IPS-NIHi7 (cell line): ENCODE results near the gene DLST.
A peak's percentile ranks its signal among the peaks of the same experiment; 100 is the strongest.

ENCODE experiments used
- DNase-seq: peaks from one replicate; pipeline ENCODE4 v3.0.0; 2012; ENCODE audit warnings: mixed read lengths; ENCODE audit errors: extremely low spot score

The DLST gene

DNA sequence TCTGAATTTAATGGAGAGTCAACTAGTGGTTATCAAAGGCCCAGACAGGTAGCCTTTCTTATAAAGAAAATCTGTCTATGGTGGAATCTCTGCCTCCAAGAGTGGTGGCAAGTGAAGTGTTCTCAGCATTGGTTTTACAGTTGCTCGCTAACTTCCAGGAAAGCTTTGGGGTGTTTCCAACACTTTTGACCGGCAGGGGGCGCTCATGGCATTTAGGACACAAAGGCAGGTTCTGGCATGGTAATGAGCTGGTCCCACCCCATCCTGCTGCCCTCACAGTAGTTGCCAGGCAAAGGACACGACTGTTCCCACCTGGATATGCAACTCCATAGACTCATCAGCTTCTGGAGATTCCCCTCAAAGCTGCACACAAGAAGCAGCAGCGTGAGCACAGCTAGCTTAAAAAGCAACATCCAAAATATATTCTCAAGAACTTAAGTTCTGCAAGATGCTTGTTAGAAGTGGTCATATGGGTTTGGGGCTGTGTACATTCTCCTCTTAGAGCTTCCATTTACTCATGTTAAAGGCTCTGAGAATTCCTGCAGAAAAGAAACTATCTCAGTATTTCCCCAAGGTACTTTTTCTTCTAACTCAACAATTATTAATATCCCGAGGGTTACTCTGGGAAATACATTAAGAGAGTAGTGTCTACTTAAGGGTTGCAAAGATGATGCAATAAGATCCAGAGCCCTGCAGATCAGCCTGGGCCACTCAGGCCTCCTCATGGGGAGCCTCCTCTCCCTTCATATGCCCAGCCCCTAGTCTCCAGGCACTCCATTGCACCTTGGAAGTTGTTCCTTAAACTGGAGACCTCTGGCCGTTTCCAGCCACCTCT lies 20.6 kb upstream of the DLST start:
- peak; percentile 95 for DNase-seq

DNA sequence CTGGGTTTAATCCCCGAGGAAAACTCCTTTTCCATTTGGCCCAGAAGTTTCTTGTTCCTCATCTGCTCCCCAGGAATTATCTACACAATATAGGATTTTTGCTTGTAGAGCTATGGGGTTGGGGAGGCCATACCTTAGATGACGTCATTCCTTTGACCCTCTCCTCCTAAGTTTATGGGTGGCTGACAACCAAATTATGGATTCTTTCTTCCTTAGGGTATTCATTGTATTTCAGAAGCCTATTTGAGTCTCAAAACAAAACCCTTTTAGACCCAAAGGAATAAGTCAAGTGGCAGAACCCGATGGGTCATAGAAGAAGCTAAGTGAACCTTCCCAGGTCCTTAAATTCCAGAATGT lies 20.0 kb upstream of the DLST start:
- no peak for DNase-seq

DNA sequence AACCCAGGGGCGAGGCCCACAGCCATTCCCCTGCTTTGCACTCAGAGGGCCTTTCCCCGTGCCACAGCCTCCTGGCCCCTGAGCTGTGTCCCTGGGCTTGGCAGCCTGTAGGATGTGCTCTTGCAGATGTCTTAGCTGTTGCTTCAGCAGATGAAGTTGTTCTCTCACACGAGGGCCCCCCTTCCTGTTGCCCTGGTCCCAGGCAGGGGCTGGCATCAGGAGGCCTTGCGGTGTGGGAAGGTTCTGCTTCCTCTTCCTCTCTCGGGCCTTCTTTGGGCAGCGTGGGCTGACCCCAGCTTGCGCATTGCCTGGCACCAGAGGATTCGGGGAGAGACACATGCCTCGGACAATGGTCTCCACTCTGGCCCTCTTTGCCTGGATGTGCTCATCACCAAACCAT lies 18.4 kb upstream of the DLST start:
- no peak for DNase-seq

DNA sequence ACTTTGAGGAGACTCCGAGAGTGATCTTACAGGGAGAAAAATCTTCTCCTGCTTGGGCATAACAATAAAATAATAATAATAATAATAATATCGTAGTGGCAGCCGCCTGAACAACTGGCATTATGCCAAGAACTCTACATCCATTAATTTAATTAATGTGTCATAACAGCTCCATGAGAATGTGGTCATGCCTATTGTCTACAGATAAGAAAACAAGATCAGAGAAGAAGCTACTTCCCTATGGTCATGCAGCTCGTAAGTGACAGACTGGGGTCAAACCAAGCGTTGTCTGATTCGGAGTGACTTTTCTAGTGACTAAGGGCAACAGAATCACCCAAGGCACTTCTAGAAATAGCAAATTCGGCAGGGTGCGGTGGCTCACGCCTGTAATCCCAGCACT lies 17.5 kb upstream of the DLST start:
- DNase-seq, result no peak

DNA sequence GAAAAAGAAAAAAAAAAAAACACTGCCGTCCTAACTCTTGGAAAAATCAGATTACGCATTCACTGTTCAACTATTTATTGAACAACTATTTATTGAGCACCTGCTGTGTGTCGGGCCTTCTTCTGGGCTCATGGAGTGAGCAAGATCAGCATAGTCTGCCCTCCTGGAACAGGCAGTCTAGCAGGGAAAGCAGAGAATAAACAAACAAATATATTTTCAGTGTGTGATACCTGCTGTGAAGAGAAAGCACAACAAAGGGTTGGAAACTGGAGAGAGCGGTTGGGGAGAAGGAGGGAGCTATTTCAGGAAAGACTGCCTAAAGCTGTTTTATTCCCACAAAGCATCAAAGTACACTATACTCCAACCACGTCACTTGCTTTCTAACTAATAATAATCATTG lies 16.6 kb upstream of the DLST start:
- no peak for DNase-seq

DNA sequence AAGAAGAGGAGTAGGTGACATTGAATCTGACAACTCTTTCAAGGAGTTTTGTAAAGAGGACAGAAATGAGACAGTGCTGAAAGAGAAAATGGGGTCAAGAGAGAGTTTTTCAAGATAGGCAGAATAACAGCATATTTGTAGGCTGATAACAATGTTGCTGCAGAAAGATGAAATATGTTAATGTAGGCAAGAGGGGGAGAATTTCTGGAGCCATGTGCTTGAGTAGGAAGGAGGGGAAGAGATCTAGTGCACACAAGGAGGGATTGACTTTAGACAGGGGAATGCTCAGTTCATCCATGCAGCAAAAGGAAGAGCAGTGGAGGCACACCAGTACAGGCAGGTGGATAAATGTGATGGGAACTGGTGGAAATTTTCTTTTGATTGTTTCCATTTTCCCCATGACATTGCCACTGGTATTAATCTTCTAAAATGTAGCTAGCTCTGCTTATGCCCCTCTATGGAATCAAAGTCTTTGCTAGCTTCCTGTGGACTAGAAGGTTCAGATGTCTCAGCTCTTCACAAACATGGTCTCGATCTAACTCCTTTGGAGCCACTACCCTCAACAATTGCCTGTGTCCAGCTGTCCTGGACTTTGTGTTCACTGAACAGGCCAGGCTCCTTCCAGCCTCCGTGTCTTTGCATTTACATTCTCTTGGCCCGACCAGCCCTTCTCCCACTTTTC lies 14.9 kb upstream of the DLST start:
- DNase-seq, result no peak

DNA sequence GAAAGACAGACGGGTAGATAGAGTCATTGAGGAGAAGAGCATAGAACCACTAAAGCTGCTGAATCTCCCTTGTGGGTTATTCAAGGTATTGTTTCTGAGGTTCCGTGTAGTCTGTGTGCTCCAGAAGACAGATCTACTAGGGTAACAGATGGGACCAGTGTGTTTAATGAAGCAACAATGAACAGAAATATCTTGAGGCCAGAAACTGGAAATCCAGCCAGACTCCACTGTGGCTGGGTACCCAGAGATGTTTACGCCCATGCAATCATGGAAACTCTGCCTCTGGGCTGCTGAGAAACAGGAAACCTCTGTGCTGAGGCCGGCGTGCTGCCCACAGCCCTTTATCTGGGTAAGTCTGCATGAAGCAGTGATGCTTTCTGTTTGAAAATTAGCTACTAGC lies 14.0 kb upstream of the DLST start:
- DNase-seq, result no peak

DNA sequence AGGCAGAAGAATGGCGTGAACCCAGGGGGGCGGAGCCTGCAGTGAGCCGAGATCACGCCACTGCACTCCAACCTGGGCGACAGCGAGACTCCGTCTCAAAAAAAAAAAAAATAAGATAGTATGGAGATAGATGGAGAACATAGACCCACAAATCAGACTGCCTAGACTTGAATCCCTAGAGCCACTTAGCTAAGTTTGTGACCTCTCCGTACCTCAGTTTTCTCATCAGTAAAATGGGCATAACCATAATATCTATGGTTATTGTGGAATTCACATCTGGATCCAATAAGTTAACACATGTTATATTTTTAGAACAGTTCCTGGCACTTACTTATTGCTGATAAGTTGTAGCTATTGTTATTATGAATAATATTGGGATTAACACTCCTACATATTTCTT lies 13.0 kb upstream of the DLST start:
- no peak for DNase-seq

DNA sequence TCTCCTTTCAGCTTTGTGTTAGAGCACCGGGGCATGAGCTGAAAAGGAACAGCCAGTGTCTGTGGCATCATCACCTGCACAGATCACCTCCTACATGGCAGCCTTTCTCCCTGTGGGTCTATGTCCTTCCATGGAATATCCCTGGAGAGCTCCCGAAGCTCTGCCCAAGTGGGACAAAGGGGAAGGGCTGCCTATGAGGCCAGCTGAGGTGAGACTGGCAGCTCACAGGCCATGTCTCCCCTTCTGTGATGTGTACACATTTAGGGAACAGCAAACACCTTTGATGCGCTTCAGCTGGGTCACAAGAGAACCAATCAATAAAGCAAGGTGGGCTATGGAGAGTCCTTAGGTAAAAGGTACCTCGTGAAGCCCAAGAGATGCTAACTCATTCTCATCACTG lies 9.9 kb upstream of the DLST start:
- no peak for DNase-seq

DNA sequence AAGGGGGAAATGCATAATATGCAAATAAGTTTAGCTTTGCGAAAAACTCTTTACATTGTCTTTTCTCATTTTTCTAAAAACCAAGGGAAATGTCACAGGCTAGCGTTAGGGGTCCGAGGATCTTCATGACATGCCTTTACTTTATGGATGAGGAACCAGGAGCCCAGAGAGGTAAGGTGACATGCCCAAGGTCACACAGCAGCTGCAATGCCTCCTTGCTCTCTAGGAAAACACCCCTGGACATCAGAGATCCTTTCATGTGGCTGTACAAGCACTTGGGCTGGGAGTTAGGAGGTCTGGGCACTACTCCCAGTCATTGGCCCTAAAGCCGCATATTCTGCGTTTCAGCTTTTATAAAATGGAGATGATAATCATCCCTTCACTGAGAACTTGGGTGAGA lies 6.5 kb upstream of the DLST start:
- DNase-seq, result no peak

DNA sequence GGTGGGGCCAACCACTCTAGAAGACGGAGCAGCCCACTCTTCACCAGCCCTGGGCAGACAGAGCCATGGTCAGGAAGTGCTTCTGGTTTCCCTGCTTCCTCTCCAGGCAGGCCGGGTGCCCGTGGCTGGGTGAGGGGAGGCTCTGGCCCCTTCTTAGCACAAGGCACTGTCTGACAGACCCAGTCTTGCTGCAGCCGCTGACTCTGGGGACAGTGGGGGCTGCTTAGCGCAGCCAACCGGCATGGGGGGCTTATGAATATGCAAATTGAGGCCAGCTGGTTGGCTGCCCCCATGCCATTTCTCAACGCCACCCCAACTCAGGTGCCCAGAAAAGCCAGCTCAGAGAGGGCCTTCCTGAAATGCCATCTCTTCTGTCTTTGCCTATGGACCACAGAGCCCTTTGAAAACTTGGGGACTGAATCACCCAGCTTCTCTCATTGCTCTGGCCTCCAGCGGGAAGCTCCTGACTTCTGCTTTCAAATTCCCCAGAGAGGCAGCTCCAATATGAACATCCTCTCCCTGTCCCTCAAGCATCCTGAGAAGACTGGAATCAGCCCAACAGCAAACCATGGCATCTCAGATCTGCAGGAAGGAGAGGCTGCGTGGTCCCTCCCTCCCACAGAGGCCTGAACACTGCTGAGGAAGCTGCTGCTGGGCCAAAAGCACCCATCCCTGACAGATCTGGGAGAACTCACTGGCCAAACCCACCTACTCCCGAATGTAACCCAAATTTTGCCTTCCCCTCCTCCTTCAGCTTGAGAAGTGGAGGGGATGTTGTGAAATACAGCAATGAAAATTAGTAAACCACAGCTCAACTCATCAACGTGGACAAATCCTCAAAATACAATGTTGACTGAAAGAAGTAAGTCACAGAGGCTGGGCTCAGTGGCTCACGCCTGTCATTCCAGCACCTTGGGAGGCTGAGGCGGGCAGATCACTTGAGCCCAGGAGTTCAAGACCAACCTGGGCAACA lies 5.5 kb upstream of the DLST start, which contains the start of gene PROX2:
Gene PROX2, minus strand, starts transcription at position 205 of the 973 bp plus-strand sequence. CDS start 12,311 bp downstream, outside the sequence.
- DNase-seq, result peak; percentile 31

DNA sequence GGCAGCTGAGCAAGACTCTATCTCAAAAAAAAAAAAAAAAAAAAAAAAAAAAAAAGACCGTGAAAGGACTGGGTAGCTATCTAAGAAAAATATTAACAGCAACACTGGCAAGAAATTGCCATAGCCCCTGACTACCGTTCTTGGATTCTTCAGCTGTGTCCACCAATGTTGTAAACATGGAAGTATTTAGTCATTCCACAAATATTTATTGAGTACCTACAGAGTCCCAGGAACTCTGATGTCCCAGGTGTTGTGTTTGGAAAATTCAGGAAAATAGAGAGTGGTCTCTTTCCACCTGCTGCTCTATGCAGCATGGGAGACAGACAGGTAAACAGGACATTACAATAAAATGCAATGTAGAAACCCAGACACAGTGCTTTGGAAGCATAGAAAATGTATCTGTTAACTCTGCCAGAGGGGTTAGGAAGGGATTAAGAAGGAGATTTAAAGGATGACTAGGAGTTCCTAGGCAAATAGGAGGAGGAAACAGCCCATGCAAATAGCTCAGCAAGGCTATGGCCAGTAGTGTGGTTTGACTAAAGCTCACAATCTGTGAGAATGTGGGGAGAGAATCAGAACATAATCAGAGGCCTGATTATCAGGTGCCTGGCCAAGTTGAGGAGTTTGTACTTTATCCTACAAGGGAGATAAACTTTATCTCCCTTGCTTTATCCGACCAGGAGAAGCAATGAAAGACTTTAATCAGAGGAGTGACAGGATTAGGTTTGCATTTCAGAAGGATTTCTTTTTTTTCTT lies 2.1 kb upstream of the DLST start:
- DNase-seq, result no peak

DNA sequence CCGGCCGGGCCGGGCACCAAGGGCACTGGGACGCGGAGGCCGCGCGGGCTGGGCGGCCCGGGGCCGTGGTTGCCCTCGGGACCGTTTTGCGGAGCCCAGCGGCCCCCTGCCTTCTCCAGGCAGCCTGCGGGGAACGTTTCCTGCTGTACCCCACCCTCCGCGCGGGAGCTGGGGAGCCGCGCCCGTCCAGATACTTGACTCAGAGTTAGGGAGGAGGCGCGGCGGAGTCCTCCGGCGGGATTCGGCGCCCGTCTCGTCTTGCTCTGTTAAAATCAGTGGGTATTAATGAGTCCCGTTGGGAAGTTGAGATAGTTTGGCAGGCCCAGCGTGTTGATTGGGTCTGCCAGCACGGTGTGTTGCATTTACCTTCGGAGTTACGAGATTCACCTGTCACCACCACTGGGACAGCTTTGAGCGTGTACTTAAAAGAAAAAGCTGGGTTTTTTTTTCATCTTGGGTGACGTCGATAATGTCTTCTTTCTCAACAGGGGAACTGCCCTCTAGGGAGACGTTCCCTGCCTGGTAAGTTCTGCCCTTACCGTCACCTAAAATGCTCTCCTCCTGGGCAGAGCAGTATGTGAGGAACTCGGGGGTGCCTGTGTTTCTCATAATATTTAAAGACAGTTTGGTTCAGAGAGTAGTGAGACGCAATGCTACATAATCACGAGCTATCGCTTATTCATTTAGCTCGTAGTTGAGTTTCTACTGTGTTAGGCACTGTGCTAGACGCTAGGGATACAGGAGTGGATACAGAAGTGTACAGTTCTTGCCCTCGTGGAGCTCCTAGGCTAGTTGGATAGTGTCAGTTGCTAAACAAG lies 596 bp downstream of the DLST start:
- peak; percentile 35 for DNase-seq

DNA sequence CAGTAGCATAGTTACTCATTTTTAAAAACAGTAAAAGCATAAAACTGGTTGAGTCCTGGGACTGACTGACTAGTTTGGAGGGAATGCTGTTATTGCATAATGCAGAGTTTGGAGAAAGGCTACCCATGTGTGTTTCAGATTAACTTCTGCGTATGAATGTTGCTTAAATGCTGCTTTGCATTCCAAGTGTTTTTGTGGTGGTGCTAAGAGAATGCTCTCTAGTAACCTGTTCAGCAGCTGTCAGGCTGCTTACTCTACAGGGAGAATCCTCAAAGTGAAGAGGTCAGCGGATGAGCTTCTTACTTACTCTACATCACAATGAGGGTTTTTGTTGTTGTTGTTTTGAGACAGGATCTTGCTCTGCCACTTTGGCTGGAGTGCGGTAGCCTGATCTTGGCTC lies 4.3 kb downstream of the DLST start:
- peak; percentile 65 for DNase-seq

DNA sequence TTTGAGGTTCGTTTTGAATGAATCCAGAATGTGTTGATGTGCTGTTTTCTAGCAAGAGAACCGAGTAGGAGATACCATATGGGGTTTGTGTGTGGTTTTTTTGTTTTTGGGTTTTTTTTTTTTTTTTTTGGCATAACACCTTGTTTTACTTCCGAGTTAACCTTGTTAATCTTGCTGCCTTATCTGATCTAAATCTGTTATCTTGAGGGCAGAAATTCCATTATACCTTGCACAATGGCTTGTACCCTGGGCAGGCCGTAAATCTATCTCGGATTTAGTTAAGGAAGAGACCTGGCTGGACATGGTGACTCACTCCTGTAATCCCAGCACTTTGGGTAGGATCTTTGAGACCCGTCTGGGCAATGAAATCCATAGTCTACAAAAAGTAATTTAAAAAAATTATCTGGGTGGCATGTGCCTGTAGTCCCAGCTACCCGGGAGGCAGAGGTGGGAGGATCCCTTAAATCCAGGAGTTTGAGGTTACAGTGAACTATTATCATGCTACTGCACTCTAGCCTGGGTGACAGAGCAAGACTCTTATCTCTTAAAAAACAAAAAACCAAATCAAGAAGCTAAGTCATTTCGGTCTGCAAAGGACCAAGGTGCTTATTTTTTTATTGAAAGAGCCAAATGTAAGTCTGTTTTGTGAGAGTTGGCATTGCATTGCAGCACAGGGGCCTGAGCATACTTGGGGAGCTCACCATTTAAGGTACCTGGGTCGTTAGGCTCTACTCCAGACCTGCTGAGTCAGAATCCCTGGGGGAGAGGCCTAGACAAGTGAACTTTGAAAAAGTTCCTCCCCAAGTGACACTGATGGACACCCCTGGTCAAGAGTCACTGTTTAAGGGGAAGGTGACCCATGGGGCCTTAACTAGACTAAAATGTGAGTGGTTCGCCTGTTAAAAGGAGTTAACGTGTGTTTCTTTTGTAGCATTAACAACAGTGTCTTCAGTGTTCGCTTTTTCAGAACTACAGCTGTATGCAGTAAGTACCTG lies 6.7 kb downstream of the DLST start:
- DNase-seq, result no peak

DNA sequence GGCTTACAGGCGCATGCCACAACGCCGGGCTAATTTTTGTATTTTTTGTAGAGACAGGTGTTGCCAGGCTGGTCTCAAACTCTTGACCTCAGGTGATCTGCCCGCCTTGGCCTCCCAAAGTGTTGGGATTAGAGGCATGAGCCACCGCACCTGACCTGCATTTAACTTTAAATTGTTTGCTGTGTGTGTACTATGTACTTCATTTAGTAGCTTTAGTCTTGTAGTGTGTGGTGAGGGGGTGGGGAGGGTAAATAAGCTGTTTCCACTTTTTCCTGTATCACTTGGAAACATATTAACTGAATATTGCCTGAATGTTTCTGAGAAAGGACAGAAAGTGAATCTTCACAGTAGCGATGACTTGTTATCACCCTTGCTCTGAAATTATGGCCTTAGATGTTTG lies 8.5 kb downstream of the DLST start:
- no peak for DNase-seq

DNA sequence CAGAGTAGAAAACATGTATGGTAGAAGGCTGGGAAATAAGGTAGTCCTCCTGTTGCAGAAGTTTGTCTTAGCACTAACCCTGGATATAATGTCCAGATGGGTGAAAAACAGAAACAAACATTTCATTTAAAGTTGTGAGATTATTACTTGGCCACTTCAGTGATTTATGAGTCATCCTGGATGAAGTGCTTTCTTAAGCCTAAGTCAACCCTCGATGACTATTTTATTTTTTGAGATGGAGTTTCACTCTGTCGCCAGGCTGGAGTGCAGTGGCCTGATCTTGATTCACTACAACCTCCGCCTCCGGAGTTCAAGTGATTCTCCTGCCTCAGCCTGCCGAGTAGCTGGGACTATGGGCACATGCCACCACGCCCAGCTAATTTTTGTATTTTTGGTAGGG lies 10.2 kb downstream of the DLST start:
- no peak for DNase-seq

DNA sequence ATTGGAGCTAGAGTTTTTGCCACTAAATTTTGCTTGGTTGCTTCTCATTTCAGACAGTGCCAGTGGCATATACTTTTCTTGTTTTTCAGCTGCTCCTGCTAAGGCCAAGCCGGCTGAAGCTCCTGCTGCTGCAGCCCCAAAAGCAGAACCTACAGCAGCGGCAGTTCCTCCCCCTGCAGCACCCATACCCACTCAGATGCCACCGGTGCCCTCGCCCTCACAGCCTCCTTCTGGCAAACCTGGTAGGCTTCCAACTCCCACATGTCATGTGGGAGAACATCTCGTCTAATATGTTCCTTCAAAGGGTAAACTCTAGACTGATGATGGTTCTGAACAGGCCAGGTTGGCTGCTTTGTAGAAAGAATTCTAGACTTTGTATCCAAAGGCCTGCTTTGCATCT lies 11.0 kb downstream of the DLST start:
- no peak for DNase-seq

DNA sequence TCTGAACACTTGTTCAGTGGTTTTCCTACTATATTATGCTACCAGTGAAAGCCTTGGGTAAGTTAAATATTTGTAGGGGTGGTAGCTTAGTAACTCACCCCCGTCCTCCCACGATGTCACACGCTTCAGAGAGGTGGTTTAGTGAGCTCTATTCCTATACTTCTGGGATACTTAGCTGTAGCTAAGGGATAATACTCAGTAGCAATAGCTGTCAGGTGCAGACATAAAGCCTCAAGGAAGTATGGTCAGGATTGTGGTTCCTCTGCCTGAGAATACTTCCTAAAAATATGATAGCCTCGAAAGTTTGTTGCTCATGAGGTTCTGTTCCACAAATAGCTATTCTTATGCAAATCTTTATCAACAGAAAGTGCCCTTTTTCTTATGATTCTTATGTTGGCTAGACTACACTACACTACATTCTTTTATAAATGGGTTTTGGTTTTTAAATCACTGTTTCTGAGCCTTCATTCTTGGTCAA lies 11.9 kb downstream of the DLST start:
- no peak for DNase-seq
